Epithelial cell of proximal tubule (primary cell): Measurements from ENCODE around the gene FCN1. TPM values are rescaled to one million over a fixed set of nuclear protein-coding genes. Genes with fewer than 3 reads are reported as not detected.

Experiments used
- DNase-seq: peaks from one replicate; pipeline ENCODE4 v3.0.0-alpha.2; 2011; ENCODE audit warnings: low read depth
- H3K4me3 ChIP-seq: 2 replicates; pipeline ENCODE4 v1.5.1; 2011; ENCODE audit warnings: low read depth, mild to moderate bottlenecking, low read length
- total RNA-seq: library from RNA; depleted of rRNA; stranded (reverse); fragments of >200 nt; gene quantifications from 2 replicates; pipeline ENCODE4 v1.2.3, GENCODE V29; 2015
- TF ChIP-seq, protein P1 (sequence below): conservative IDR thresholded peaks from 2 replicates; pipeline ENCODE4 v1.5.1; 2012; ENCODE audit warnings: low read depth, mild to moderate bottlenecking, low read length

The FCN1 gene
- total RNA-seq = not detected in 2 replicates

DNA sequence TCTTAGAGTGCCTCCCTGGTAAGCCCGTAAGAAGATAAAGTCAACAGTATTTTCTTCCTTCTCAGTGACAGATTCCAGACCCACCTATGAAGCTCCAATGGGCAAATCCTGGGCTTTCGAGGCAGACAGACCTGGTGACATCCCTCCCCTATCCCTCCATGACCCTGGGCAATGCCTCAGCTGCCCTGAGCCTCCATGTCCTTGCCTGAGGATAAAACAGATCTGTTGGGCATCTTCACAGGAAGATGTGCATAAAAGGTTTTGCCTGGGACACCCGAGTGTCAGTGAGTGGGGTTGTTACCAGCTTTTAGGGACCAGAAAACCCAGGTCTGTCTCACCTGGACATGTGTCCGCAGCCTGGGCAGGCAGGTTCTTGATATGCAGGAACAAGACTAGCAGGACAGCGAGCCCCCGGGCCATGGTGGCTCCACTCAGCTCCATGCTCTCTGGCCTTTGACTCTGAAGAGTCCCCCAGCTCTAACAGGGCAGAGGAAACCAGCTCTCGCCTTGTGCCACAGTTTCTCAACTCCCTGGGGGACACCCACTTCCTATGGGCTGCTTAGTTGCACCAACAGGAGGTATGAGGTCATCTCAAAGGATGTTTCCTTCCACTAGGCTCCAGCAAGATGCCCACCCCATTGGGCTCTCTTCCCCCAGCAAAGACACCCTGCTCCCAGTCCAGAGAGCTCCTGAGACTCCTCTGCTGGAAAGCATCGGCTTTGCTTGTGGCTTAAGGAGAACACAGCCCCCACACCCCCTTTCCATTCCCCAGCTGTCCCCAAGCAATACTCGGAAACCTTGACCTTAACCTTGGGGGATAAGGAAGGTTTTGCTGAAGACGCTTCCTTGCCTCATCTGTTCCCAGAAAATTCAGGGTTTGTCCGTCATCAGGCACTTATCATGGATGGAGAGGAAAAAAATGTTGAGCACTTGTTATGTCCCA, at the start of gene FCN1:
TSS of gene FCN1 (minus strand) at position 482 of the 943 bp plus-strand sequence. CDS start at position 441, 41 bp downstream.
- no peak within 1 kb of the TSS for H3K4me3 ChIP-seq
- TF ChIP-seq, protein P1, sequence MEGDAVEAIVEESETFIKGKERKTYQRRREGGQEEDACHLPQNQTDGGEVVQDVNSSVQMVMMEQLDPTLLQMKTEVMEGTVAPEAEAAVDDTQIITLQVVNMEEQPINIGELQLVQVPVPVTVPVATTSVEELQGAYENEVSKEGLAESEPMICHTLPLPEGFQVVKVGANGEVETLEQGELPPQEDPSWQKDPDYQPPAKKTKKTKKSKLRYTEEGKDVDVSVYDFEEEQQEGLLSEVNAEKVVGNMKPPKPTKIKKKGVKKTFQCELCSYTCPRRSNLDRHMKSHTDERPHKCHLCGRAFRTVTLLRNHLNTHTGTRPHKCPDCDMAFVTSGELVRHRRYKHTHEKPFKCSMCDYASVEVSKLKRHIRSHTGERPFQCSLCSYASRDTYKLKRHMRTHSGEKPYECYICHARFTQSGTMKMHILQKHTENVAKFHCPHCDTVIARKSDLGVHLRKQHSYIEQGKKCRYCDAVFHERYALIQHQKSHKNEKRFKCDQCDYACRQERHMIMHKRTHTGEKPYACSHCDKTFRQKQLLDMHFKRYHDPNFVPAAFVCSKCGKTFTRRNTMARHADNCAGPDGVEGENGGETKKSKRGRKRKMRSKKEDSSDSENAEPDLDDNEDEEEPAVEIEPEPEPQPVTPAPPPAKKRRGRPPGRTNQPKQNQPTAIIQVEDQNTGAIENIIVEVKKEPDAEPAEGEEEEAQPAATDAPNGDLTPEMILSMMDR = no peak
- no peak for DNase-seq

DNA sequence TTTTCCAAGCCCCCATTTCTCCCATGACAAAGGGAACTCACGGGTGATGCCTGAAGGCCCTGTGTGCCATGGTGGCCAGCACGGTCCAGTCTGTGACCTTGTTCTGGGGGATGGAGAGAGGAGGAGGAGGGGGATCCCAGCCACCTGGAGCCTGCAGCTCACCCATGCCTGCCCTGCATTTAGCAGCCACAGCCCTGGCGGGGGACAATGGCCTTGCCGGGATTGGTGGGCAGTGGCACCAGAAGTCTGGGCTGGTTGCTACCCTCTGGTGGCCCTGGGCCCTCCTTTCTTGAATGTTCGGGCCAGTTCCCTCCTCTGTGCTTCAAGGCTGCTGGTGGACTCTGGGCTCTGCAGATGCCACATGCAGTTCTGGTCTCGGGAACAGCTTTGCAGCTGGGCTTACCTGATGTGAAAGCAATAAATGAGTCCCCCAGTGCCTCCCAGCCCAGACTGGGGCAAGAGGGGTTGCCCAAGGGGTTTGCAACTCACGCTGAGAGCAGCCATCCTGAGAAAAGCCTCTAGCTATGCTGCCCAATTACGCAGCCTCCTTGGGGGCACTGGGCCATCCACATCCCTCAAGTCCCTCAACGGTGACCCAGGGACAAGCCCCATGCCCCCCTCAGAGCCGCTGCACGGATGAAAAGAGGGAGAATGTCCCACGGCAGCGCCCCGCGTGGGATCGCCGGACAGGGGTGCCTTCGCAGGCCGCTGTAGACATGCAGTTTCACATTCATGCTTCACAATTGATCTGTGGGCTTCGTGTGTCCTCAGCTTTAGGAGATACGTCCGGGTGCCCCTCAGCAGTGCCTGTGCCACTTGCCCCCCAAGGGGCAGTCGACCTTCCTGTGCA, 49.2 kb upstream of the FCN1 start:
- DNase-seq = no peak
- TF ChIP-seq, protein P1 = no peak
- no peak overlapping the region for H3K4me3 ChIP-seq

DNA sequence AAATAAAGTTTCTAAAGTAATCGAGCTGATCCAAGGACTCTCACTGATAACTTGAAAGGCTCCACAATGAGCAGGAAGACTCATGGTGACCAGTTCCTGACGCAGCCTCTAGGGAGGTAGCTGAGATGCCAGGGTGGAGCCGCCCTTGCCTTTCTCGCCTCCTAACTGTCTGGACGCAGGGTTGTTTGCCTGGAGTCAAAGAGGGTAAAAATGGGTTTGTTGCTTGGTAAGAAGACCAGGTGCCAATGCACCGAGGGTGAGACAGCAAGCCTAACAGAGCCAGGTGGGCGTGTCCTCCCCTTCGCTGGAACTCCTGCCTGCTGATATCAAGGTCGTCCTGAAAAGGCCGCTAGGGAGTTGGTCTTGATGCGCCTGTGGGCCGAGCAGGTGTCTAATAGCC, 48.6 kb upstream of the FCN1 start:
- no peak for DNase-seq
- no peak overlapping the region for H3K4me3 ChIP-seq
- TF ChIP-seq, protein P1 = no peak

DNA sequence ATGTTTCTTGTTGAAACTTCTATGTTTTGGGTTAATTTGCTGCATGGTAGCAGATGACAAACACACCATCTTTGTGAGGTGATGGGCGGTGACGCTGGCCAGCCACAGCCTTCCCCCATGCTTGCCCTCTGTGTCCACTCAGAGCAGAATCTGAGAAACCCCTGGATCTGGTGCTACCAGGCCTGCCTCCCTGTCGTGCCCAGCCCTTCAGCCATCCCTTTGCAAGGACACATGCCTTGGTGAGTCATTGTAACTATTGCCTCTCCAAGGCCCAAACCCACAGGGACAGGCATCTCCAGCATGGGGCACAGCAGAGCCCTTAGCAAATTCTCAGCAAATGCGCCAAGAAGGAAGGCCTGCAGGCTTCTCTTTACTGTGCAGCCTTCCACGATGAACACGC, 48.1 kb upstream of the FCN1 start:
- TF ChIP-seq, protein P1 = no peak
- no peak overlapping the region for H3K4me3 ChIP-seq
- no peak for DNase-seq

DNA sequence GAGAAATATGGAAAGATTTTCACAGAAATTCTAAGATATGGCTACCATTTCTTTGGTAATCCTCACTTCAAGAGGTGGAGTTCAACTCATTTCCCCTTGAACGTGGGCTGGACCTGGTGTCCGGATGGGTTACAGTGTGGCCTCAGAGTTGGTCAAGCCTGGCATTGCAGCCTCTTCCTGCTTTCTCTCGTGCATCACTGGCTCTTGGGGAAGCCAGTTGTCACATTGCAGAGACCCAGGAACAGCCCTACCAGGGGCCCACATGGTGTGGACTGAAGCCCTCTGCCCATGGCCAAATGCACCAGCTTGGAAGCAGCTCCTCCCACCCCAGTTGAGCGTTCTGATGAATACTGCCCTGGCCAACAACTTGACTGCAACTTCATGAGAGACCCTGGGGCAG, 47.7 kb upstream of the FCN1 start:
- TF ChIP-seq, protein P1 = no peak
- no peak for DNase-seq
- H3K4me3 ChIP-seq = no peak overlapping the region

DNA sequence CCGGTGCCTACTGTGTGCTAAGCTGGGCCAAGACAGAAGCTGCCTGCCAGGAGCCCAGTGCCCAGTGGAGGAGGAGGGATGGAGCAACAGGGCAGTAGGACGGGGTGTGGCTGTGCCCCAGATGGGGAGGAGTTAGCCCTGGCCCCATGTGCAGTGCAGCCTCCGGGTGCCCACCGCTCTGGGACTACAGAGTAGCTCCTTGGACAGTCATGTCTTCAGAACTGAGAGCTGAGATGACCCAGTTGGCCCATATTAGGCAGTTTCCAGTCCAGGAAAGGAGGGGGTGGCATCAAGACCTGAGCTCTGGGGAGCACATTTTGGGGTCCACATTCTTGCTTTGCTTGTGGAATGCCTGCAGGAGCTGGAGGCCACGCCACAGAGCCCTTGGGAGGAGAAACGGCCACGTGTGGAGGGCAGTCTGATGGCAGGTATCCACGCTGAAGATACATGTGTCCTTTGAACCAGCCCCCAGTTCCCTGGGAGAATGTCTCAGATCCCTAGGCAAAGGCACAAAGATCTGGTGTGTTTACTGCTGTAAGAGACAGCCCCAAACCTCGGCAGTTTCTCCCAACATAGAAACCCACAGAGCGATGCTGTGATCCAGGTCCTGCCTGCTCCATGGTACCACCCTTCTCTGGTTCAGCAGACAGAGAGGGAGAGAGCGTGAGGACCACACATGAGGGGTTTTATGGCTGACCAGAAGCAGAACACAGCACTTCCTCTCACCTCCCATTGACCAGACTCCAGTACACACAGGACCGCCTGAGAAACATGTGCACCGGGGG, 46.8 kb upstream of the FCN1 start:
- TF ChIP-seq, protein P1 = no peak
- H3K4me3 ChIP-seq = no peak overlapping the region
- DNase-seq = no peak
